Fibroblast of mammary gland (primary cell): ENCODE results near the gene VWF.
A peak's percentile ranks its signal among the peaks of the same experiment; 100 is the strongest.

Experiments
- DNase-seq: peaks from one replicate; pipeline ENCODE4 v3.0.0-alpha.2; 2010; ENCODE audit warnings: low read depth
- H3K4me3 ChIP-seq: 2 replicates; pipeline ENCODE4 v1.5.1; 2011; ENCODE audit warnings: low read depth, mild to moderate bottlenecking, low read length, moderate library complexity; ENCODE audit not compliant: control insufficient read depth
- CTCF ChIP-seq: conservative IDR thresholded peaks from 2 replicates; pipeline ENCODE4 v1.5.1; 2011; ENCODE audit warnings: low read depth, low read length, inconsistent platforms; ENCODE audit not compliant: control insufficient read depth, insufficient read depth

VWF gene

DNA sequence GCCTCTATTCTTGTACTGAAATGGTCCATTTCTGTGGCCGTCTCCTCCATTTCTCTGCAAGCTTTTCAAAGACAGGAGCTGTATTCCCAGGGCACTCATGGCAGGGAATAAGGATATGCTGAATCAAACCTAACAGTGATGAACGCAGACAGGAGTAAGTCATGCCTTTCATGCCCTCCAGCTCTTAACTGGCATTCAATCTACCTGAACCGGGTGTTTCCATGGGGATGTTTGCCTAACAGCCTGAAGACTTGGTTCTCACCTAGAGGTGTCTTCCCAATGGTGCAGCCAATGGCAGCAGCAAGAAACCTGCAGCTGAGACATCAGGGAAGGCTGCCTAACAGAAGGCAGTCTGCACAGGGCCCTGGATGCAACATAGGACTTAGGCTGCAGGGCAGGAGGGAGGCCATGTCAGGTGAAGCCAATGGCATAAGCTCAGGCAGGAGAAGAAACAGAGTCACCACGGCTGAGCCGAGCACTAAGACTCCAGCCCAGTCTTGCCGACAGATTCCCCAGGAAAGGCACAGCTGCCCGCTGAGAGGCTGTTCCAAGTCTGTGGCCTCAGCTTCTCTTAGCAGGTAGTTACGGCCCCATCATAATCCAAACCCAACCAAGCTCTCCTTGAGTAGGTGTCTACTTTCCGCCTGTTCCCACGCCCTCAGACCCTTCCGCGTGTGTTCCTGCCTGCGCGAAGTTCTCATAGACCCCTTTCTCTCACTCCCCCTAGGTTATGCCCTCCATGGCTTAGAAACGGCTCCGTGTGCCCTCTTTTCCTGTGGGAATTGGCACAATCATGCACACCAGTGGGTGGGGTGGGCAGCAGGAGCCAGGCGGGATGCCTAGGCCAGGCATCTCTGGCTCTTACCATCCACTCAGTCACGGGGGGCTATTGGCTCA lies 44.1 kb downstream of the VWF start:
- no peak for DNase-seq
- no peak for TF ChIP-seq CTCF
- H3K4me3 ChIP-seq: no peak overlapping the region

DNA sequence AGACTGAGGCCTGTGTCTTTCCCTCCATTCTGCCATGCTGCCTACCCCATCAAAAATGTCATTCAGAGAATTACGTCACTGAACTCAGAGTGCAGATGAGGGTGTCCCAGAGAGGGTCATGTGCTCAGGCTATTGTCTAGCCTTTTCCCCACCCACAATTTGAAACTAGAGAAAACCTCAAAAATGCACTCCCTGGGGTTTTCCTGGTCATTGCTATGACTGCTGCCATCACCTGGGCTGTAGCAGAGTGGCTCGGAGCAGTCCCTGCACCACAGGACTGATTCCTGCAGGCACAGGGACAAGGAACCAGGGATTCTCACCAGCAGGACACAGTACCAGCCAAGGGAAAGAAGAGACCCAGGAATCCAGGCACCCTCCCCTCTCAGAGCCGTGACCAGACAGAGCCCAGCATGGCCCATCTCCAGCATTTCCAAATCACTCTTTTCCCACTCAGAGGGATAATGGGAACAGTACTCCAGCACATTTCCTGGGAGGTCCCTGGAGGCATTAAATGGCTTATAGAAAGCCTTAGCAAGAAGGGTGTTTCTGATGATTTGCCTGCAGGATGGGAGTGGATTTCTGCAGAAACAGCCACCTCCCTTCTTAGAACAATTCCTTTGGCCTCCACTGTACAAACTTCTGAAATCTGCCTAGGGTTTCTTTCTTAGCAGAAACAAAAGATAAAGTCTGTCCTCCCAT lies 45.9 kb downstream of the VWF start:
- DNase-seq: no peak

DNA sequence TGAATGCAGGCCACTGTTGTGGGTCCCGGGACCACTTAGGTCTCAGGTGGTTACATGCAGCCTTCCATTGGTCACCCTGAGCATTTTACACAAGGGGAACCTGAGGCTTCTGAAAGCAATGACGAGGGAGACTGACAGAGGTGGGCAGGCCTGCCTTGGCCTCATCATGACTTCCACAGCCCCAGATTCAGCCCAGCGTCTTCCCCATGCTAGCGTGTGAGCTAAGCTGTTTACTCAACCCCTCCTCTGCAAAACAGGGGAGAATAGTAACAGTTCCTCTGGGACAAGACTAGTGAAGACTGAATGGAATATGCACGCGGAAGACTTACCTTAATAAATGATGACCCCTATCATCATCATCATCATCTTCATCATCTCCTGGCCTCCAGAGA lies 46.8 kb downstream of the VWF start:
- no peak for DNase-seq
- no peak overlapping the region for H3K4me3 ChIP-seq
- TF ChIP-seq CTCF: no peak

More for the DNA sequence above, 45.9 kb downstream of the VWF start:
- H3K4me3 ChIP-seq: no peak overlapping the region
- TF ChIP-seq CTCF: no peak

GRCh38 chr12:6076776-6077691 lies 47.4 kb downstream of the VWF start:
- no peak for DNase-seq
- H3K4me3 ChIP-seq: no peak overlapping the region
- no peak for TF ChIP-seq CTCF

- no peak overlapping the region for H3K4me3 ChIP-seq
- no peak for DNase-seq
- TF ChIP-seq CTCF: no peak
Observed at GRCh38 chr12:6076346-6076745, 48.1 kb downstream of the VWF start.

GRCh38 chr12:6074979-6075585 lies 49.4 kb downstream of the VWF start:
- no peak overlapping the region for H3K4me3 ChIP-seq
- TF ChIP-seq CTCF: no peak
- peak; percentile 41 for DNase-seq
